ENCODE measurements around the gene ADAMTS9.

Gene ADAMTS9

DNA sequence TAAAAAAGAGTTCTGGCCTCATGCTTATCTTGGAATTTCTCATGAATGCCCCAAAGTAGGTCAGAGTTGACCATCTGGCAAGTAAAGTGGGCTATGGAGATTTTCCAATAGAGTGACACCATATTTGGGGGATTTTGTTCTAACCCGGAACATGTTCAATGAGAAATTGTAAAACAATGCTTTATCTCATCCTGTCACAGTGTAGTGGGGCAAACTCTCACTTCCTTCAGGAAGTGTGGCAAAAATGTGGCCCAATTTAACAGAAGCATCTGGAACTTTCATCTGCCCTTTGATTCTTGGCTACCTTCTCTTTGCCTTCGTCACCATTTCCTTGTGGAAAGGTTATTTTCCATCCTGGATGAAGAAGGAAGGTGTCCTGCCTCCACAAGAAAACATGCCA lies 70.8 kb downstream of the ADAMTS9 start:
- DNase-seq: no peak

- no peak for DNase-seq
Observed at GRCh38 chr3:64612916-64613526, 74.8 kb downstream of the ADAMTS9 start.

GRCh38 chr3:64612082-64612860 lies 75.5 kb downstream of the ADAMTS9 start:
- DNase-seq: no peak

GRCh38 chr3:64608741-64609140 lies 79.1 kb downstream of the ADAMTS9 start:
- no peak for DNase-seq

DNA sequence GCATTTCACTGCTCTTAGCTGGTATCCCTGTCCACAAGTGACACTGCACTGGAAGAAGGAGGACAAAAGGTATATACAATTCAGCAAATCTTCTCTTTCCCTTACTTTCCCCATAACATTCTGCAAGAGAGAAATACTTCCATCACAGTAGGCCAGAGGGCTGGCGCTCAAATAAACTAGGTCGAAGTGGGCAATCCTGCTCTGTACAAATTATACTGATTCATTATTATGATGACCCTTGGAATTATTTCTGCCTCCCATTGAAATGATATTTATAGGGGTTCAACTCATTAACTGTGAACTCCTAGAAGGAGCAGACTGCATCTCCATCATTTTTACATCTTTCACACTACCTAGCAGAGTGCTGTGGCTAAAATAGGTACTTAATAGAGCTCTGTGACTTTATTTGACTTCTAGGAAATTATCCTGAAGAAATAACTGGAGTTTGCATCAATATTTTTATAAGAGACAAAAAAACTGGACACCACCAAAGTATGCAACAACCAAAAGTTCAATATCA lies 80.7 kb downstream of the ADAMTS9 start:
- no peak for DNase-seq

DNA sequence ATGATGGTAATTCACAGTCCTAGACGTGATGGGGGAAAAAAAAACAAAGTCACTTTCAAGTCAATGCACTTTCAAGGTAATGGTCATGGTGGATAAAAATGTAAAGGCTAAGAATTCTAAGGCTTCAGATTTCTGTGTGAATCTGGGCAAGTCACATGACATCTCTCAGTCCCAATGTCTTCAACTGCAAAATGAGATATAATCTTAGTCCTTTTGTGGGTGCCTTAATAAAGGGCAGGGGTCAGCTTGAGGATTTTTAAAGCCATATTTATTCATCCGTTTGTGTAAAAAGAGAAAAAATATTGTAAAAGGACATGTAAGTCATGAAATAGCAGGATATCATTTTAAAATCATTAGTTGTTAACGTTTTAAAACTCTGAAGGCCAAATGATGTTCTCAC lies 83.5 kb downstream of the ADAMTS9 start:
- no peak for DNase-seq

GRCh38 chr3:64601824-64602223 lies 86.0 kb downstream of the ADAMTS9 start:
- DNase-seq: no peak

DNA sequence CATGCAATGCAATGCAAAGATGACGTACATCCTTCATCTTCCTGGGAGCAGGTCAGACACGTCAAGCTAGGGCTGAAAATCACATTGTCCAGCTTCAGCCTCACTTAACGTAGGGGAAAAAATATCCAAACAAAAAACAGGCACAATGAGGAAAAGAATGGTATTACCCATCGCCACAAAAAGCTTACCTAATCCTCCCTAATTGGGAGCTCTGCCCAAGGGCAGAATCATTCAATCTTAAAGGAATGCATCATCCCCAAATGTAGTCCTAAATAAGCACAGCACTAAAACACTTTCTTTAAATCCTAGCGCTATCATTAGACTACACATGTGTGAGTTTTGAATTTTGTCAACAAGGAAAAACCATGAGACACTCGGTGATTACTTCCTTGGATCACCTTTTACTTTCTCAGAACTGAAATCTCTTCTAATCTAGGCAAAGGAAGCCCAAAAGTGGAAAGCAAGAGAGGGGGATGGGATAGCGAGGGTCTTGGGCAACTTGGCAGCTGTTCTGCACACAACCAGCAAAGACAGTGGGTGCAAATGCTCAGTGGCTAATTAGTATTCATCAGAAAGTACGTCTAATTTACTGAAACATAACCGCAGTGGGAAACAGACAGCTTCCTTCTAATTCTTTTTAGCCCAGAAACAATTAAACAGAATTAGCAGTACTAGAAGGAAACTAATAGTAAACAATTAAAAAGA lies 87.4 kb downstream of the ADAMTS9 start:
- no peak for DNase-seq

DNA sequence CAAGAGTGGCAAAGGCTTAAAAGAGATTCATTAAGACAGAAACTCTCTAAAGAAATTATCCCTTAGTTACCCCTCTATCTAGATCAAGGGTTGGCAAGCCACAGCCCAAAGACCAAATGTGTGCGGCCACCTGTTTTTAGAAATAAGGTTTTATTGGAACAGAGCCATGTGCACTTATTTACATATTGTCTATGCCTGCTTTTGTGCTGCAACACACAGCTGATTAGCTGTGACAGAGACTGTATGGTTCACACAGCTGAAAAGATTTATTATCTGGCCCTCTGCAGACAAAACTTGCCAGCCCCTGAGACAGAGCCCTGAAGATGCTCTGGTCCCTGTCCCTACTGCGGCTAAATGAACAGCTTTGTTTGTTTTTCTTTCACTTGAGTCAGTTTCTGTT lies 88.1 kb downstream of the ADAMTS9 start:
- DNase-seq: no peak

GRCh38 chr3:64595253-64595694 lies 92.5 kb downstream of the ADAMTS9 start:
- DNase-seq: no peak

GRCh38 chr3:64594134-64594533 lies 93.7 kb downstream of the ADAMTS9 start:
- DNase-seq: no peak

- no peak for DNase-seq
Observed at GRCh38 chr3:64593350-64593749, 94.5 kb downstream of the ADAMTS9 start.

DNA sequence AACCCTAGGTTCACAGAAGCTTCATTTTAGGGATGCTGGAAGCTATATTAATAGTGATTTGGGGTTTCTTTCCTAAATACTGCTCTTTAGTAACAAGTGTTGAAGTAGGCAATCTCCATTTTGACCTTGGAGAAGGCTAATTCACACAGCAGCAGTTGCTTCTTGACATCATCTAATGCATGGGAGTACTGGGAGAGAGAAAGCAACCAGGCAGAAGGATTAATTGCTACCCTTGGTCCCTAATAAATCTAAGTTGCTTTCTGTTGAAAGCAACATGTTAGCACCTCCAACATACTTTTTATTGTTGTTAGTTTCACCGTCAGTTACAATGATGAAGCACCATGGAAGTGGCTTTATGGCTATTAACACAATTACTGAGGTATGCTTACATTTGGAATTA lies 96.2 kb downstream of the ADAMTS9 start:
- no peak for DNase-seq

- no peak for DNase-seq
Observed at GRCh38 chr3:64588380-64588779, 99.4 kb downstream of the ADAMTS9 start.

DNA sequence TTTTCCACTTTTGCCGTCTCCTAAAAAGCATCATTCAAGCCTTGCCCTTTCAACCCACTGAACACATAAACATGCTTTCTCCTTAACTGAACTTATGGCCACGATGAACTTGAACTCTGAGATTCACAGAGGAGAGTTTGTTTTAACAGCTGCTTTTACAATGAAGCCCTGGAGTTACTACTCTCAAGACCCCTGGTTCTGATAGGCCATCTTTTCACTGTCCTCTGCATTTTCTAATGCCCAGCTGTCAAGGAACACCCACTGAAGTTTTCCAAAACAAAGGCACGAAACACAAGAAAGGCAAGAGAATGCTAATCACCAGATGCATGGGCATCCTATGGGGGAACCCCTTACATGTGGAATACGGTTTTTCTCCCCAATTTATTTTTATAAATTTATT lies 100.8 kb downstream of the ADAMTS9 start:
- DNase-seq: no peak

DNA sequence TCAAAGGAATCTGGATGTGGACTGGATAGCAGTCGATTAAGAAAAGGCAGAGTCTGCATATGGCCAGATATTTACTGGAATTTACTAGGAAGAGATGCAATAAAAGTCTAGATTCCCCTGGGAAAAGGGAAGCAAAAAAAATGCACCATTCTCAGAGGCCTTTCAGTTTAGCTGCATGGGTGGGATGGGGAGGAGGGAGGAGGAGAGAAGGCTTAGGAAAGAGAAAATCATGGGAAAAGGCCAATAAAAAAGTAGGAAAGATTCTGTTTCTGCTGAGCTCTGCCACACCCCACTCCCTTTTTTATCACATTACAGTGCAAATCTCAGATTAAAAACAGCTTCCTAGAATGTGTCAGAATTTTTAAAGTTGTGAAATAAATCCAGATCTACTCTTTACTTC lies 103.6 kb downstream of the ADAMTS9 start:
- DNase-seq: no peak

GRCh38 chr3:64578797-64579196 lies 109.0 kb downstream of the ADAMTS9 start:
- no peak for DNase-seq

- DNase-seq: no peak
Observed at GRCh38 chr3:64578062-64578770, 109.6 kb downstream of the ADAMTS9 start.

- DNase-seq: no peak
Observed at GRCh38 chr3:64576211-64576775, 111.5 kb downstream of the ADAMTS9 start.

- no peak for DNase-seq
Observed at GRCh38 chr3:64575211-64575844, 112.5 kb downstream of the ADAMTS9 start.

DNA sequence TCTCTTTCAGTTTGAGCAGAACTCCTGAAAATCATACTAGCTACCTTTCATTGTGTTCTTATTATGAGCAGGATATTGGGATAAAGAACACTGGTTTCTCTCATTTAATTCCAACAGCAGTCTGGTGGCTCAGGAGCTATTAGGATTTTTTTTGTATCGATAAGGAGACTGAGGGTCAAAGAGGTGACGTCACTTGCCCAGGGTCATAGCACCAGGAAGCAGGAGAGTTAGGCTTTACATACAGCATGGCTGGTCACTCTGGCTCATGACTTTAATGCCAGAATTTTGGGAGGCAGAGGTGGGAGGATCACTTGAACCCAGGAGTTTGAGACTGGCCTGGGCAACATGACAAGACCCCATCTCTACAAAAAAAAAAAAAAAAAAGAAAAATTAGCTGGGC lies 113.6 kb downstream of the ADAMTS9 start:
- no peak for DNase-seq

DNA sequence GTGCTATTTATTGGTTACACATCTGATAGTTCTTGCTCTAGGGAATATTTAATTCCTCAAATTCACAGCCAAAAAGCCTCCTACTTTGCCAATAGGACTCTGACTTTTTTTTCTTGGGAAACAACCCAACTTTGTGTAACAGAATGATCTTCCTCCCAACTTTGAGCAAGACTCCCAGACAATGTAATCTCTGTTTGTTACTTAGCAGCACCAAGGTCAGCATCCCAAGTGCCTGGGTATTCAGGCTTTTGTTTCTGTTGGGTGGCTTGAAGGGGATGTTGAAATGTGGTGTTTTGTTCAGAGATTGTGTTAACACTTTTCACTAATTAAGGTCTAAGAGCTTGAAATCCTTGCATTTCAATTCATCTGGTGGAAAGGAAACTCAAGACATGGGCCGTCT lies 115.8 kb downstream of the ADAMTS9 start:
- no peak for DNase-seq
